Measurements from ENCODE around the gene ROBO1. TPM values are rescaled to one million over a fixed set of nuclear protein-coding genes. Genes with fewer than 3 reads are reported as not detected.

The ROBO1 gene
- total RNA-seq, 1 donor from 2014 or later: 13.4 TPM

GRCh38 chr3:79081335-79081734 is 686.5 kb downstream of the ROBO1 start:
- no peak for DNase-seq (ENCODE audit: low spot score in 2 of 2)
- H3K4me1 ChIP-seq: no peaks in the 10 kb centered on the region
- no peak for TF ChIP-seq CTCF (IDR thresholded peaks at IDR 0.05)
- intact Hi-C loops (cut with DNase I): no loop called here
- H3K9me3 ChIP-seq: no peaks in the 10 kb centered on the region
- no peak overlapping the region for H3K27ac ChIP-seq
- H3K36me3 ChIP-seq: no peaks in the 10 kb centered on the region
- no peaks in the 10 kb centered on the region for H3K27me3 ChIP-seq
- no peak overlapping the region for H3K4me3 ChIP-seq

DNA sequence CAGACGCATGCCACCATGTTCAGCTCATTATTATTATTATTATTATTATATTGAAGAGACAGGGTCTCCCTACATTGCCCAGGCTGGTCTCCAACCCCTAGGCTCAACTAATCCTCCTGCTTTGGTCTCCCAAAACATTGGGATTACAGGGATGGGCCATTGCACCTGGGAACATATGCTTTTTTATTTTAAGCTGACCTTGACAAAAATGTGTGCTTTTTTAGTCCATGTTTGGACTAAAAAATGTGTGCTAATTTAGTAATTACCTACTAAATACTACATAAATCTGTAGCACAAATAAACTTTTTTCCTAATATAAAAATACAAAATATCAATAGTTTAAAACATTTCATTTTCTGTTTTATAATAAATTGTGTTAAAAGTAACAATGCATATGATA is 693.2 kb downstream of the ROBO1 start:
- H3K27me3 ChIP-seq: no peaks in the 10 kb centered on the region
- no peak overlapping the region for H3K4me3 ChIP-seq
- intact Hi-C loops (cut with DNase I): no loop called here
- H3K4me1 ChIP-seq: no peaks in the 10 kb centered on the region
- no peak overlapping the region for H3K27ac ChIP-seq
- no peak for TF ChIP-seq CTCF (IDR thresholded peaks at IDR 0.05)
- no peaks in the 10 kb centered on the region for H3K9me3 ChIP-seq
- H3K36me3 ChIP-seq: no peaks in the 10 kb centered on the region
- no peak for DNase-seq (ENCODE audit: low spot score in 2 of 2)

GRCh38 chr3:79067734-79068133 is 700.1 kb downstream of the ROBO1 start:
- intact Hi-C loops (cut with DNase I): no loop called here
- no peaks in the 10 kb centered on the region for H3K36me3 ChIP-seq
- no peaks in the 10 kb centered on the region for H3K4me1 ChIP-seq
- H3K9me3 ChIP-seq: no peaks in the 10 kb centered on the region
- TF ChIP-seq CTCF (IDR thresholded peaks at IDR 0.05): no peak
- no peaks in the 10 kb centered on the region for H3K27me3 ChIP-seq
- no peak overlapping the region for H3K4me3 ChIP-seq
- H3K27ac ChIP-seq: no peak overlapping the region
- no peak for DNase-seq (ENCODE audit: low spot score in 2 of 2)

- Histone ChIP-seq H3K9me3 (no peaks in the 10 kb centered on the region), H3K36me3 (no peaks in the 10 kb centered on the region)
Observed at GRCh38 chr3:79066481-79066880, 701.3 kb downstream of the ROBO1 start.

DNA sequence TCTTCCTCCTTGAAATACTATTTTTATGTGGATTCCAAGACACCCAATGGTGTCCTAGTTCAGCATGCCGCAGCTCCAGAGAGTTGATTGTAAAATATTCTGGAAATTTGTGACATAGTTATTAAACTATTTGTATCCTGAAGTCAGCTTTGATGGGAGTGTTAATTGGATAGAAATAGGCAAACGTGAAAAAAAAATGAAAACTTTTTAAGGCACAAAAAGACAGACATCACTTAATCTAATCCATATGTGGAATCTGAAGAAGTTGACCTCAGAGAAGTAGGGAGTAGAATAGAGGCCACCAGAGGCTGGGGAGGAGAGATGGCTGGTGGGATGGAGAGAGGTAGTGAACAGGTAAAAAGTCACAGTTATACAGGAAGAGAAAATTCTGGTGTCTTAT is 704.2 kb downstream of the ROBO1 start:
- TF ChIP-seq CTCF (IDR thresholded peaks at IDR 0.05): no peak
- Histone ChIP-seq H3K36me3 (no peaks in the 10 kb centered on the region), H3K4me1 (no peaks in the 10 kb centered on the region), H3K27ac (no peak overlapping the region), H3K4me3 (no peak overlapping the region), H3K9me3 (no peaks in the 10 kb centered on the region), H3K27me3 (no peaks in the 10 kb centered on the region)
- intact Hi-C loops (cut with DNase I): no loop called here
- no peak for DNase-seq (ENCODE audit: low spot score in 2 of 2)

More at GRCh38 chr3:79066481-79066880, 701.3 kb downstream of the ROBO1 start:
- no peak for DNase-seq (ENCODE audit: low spot score in 2 of 2)
- intact Hi-C loops (cut with DNase I): no loop called here
- Histone ChIP-seq H3K27me3 (no peaks in the 10 kb centered on the region), H3K27ac (no peak overlapping the region), H3K4me1 (no peaks in the 10 kb centered on the region), H3K4me3 (no peak overlapping the region)
- TF ChIP-seq CTCF (IDR thresholded peaks at IDR 0.05): no peak

- H3K9me3 ChIP-seq: peaks cover 0 to 8% of the 10 kb centered on the region in 2 donors
- no peak overlapping the region for H3K27ac ChIP-seq
- intact Hi-C loops (cut with DNase I): no loop called here
Observed at GRCh38 chr3:79057756-79058155, 710.0 kb downstream of the ROBO1 start.

More at GRCh38 chr3:79057756-79058155, 710.0 kb downstream of the ROBO1 start:
- H3K4me1 ChIP-seq: no peaks in the 10 kb centered on the region
- no peaks in the 10 kb centered on the region for H3K27me3 ChIP-seq
- H3K4me3 ChIP-seq: no peak overlapping the region
- no peaks in the 10 kb centered on the region for H3K36me3 ChIP-seq
- no peak for TF ChIP-seq CTCF (IDR thresholded peaks at IDR 0.05)
- DNase-seq (ENCODE audit: low spot score in 2 of 2): no peak

Measured in ascending aorta (tissue), 2 donors.